ENCODE measurements around the gene SFXN1.

DNA sequence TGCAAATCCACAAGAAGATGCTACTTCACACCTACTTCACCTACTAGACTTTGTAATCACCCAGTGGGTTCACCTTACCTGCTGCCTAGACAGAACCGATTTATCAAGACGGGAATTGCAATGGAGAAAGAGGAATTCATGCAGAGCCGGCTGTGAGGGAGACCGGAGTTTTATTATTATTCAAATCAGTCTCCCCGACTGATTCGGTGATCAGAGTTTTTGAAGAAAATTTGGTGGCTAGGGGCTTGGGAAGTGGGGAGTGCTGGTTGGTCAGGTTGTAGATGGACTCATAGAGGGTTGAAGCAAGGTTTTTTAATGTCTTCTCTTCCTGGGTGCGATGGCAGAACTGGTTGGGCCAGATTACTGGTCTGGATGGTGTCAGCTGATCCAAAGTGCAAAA, 23.4 kb downstream of the SFXN1 start:
- TF ChIP-seq CTCF (conservative IDR thresholded peaks at IDR 0.05) (no peak), EZH2 (IDR thresholded peaks at IDR 0.05; ENCODE audit: low read depth) (no peak)
